K562 (cell line): Measurements from ENCODE around the gene MTO1. TPM values are rescaled to one million over a fixed set of nuclear protein-coding genes. Genes with fewer than 3 reads are reported as not detected.

ENCODE experiments used
- ARID1B ChIP-seq: fragments of 450-650 bp; IDR thresholded peaks from 2 replicates; pipeline ENCODE4 v1.6.1; 2016; ENCODE audit warnings: antibody characterized with exemption, mild to moderate bottlenecking, inconsistent platforms
- BHLHE40 ChIP-seq: IDR thresholded peaks from 2 replicates; pipeline ENCODE4 v1.6.1; 2011; ENCODE audit warnings: low read length, improper control_type of control experiment
- CBFA2T3 ChIP-seq: fragments of 450-650 bp; IDR thresholded peaks from 2 replicates; pipeline ENCODE4 v1.6.1; 2017
- EZH2 ChIP-seq: IDR thresholded peaks from 2 replicates; pipeline ENCODE4 v1.6.1; 2012; ENCODE audit warnings: low read depth, mild to moderate bottlenecking, inconsistent platforms, low read length, borderline replicate concordance
- FOSL1 ChIP-seq: fragments of 200-800 bp; sonication (Bioruptor generic); conservative IDR thresholded peaks from 2 replicates; pipeline ENCODE4 v1.6.1; 2016; ENCODE audit warnings: missing genetic modification characterization, missing compliant biosample characterization
- FOXA3 ChIP-seq, 2 experiments: fragments of 450-650 bp in 1 of 2; sonication (generic) in 1 of 2; formaldehyde crosslinking; IDR thresholded peaks in 1 of 2; conservative IDR thresholded peaks in 1 of 2; 2 replicates each; pipeline versions ENCODE4 v1.4.0 to v1.8.0; 2020 to 2022; ENCODE audit warnings: mild to moderate bottlenecking in 2 of 2, missing genetic modification reagents in 1 of 2
- GABPB1 ChIP-seq: sonication (generic); formaldehyde crosslinking; IDR thresholded peaks from 2 replicates; pipeline ENCODE4 v1.8.0; 2022; ENCODE audit warnings: mild to moderate bottlenecking, missing genetic modification reagents
- HMGN3 ChIP-seq: IDR thresholded peaks from 2 replicates; pipeline ENCODE4 v1.6.1; 2011; ENCODE audit warnings: borderline replicate concordance, low read depth, mild to moderate bottlenecking, mixed read lengths, low read length; ENCODE audit not compliant: insufficient read length; ENCODE audit errors: extremely low read depth
- JUND ChIP-seq, 2 experiments: IDR thresholded peaks; 2 replicates in 1 of 2; 3 replicates in 1 of 2; pipeline ENCODE4 v1.6.1; 2011; ENCODE audit warnings: borderline replicate concordance in 2 of 2, low read depth in 2 of 2, low read length in 2 of 2, improper control_type of control experiment in 1 of 2, missing biosample characterization in 1 of 2, missing genetic modification characterization in 1 of 2, missing genetic modification reagents in 1 of 2
- MAFG ChIP-seq: fragments of 450-650 bp; conservative IDR thresholded peaks from 2 replicates; pipeline ENCODE4 v1.6.1; 2016; ENCODE audit warnings: missing genetic modification characterization, missing compliant biosample characterization
- PHF8 ChIP-seq: fragments of 200-600 bp; sonication (generic); IDR thresholded peaks from 2 replicates; pipeline ENCODE4 v1.6.1; 2012; ENCODE audit warnings: mixed run types, mild to moderate bottlenecking, inconsistent platforms, low read length, moderate library complexity, borderline replicate concordance
- SMC3 ChIP-seq: conservative IDR thresholded peaks from 2 replicates; pipeline ENCODE4 v1.6.1; 2011; ENCODE audit warnings: low read depth, low read length, improper control_type of control experiment; ENCODE audit not compliant: insufficient read depth
- THRAP3 ChIP-seq: fragments of 450-650 bp; IDR thresholded peaks from 2 replicates; pipeline ENCODE4 v1.6.1; 2016; ENCODE audit warnings: mild to moderate bottlenecking, inconsistent platforms, borderline replicate concordance
- XRCC3 ChIP-seq: fragments of 450-650 bp; IDR thresholded peaks from 2 replicates; pipeline ENCODE4 v1.6.1; 2017; ENCODE audit warnings: mild to moderate bottlenecking, moderate library complexity
- ZC3H11A ChIP-seq: IDR thresholded peaks from 2 replicates; pipeline ENCODE4 v1.6.1; 2012; ENCODE audit warnings: low read depth, low read length, improper control_type of control experiment
- ZNF445 ChIP-seq: fragments of 250-450 bp; sonication (Bioruptor Pico); IDR thresholded peaks from 2 replicates; pipeline ENCODE4 v1.4.0; 2020; ENCODE audit warnings: low read depth, mild to moderate bottlenecking, moderate library complexity
- polyA plus RNA-seq, 8 experiments: library from polyadenylated mRNA; depleted of rRNA in 4 of 8; stranded (reverse) in 5 of 8; unstranded in 3 of 8; fragments of >200 nt; fragmentation: Nextera tagmentation in 2 of 8; fragmentation: Illumina TruSeq in 1 of 8; extraction: Ambion mirVana in 2 of 8; extraction: Trizol in 1 of 8; gene quantifications; 2 replicates each; pipeline versions ENCODE4 v1.2.1 to v1.2.3, GENCODE V29; 2011 to 2014; ENCODE audit warnings: inconsistent platforms in 1 of 8, missing spikeins in 1 of 8
- total RNA-seq, 7 experiments: library from RNA; depleted of rRNA in 6 of 7; stranded (reverse); fragments of >200 nt in 6 of 7; fragmentation: Illumina TruSeq in 2 of 7; extraction: Trizol in 2 of 7; gene quantifications; 2 replicates each; pipeline versions ENCODE4 v1.2.1 to v1.2.3, GENCODE V29; 2011 to 2021; ENCODE audit warnings: low replicate concordance in 1 of 7
- TF ChIP-seq, protein P1 (sequence below), 2 experiments: fragments of 250-450 bp in 1 of 2; fragments of 450-650 bp in 1 of 2; sonication (Bioruptor Pico) in 1 of 2; IDR thresholded peaks; 2 replicates each; pipeline versions ENCODE4 v1.6.1 to v1.8.0; 2016 to 2021; ENCODE audit warnings: mild to moderate bottlenecking in 2 of 2, moderate library complexity in 2 of 2, missing compliant biosample characterization in 1 of 2, missing genetic modification characterization in 1 of 2
- TF ChIP-seq, protein P2 (sequence below): sonication (generic); formaldehyde crosslinking; IDR thresholded peaks from 2 replicates; pipeline ENCODE4 v1.8.0; 2022; ENCODE audit warnings: missing genetic modification reagents, mild to moderate bottlenecking, moderate library complexity, borderline replicate concordance
- TF ChIP-seq, protein P3 (sequence below): sonication (generic); formaldehyde crosslinking; IDR thresholded peaks from 2 replicates; pipeline ENCODE4 v1.8.1; 2022; ENCODE audit warnings: missing genetic modification reagents
- TF ChIP-seq, protein P4 (sequence below): sonication (generic); IDR thresholded peaks from 2 replicates; pipeline ENCODE4 v1.6.1; 2016
- TF ChIP-seq, protein P5 (sequence below): sonication (generic); formaldehyde crosslinking; IDR thresholded peaks from 2 replicates; pipeline ENCODE4 v1.8.1; 2023; ENCODE audit warnings: mild to moderate bottlenecking, missing genetic modification reagents

Gene MTO1
- total and polyA plus RNA-seq, 9 of the 15 experiments (the other 6 are each of a cell fraction or from before 2014, with no cell fraction given), result 33.4 to 62.3 (median 50.6) TPM

- TF ChIP-seq JUND (IDR thresholded peaks at IDR 0.05; ENCODE audit: borderline replicate concordance, low read depth, low read length) (peak; percentile 52; the same call in 1 of the 2 replicates), JUND (tag; IDR thresholded peaks at IDR 0.05; ENCODE audit: borderline replicate concordance, low read depth, low read length) (peak; percentile 10; the same call in 1 of the 3 replicates), MAFG (tag) (no peak), SMC3 (no peak), XRCC3 (no peak), PHF8 (no peak), ZNF445 (CRISPR knock-in tag) (no peak), EZH2 (no peak), HMGN3 (no peak), FOXA3 (CRISPR knock-in tag; conservative IDR thresholded peaks at IDR 0.05 in 1 of 2, IDR thresholded peaks at IDR 0.05 in 1 of 2) (no peak), ZC3H11A (no peak), ARID1B (peak; percentile 60), THRAP3 (no peak), CBFA2T3 (no peak), GABPB1 (no peak), BHLHE40 (no peak), FOSL1 (tag) (0 out of 2 replicates have a peak, but pooled peaks have one; percentile 21)
- TF ChIP-seq, protein P1, sequence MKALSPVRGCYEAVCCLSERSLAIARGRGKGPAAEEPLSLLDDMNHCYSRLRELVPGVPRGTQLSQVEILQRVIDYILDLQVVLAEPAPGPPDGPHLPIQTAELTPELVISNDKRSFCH (CRISPR knock-in tag; IDR thresholded peaks at IDR 0.05), result no peak
- TF ChIP-seq, protein P1 (tag; IDR thresholded peaks at IDR 0.05), result no peak
- TF ChIP-seq, protein P2, sequence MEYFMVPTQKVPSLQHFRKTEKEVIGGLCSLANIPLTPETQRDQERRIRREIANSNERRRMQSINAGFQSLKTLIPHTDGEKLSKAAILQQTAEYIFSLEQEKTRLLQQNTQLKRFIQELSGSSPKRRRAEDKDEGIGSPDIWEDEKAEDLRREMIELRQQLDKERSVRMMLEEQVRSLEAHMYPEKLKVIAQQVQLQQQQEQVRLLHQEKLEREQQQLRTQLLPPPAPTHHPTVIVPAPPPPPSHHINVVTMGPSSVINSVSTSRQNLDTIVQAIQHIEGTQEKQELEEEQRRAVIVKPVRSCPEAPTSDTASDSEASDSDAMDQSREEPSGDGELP, result no peak
- TF ChIP-seq, protein P3, sequence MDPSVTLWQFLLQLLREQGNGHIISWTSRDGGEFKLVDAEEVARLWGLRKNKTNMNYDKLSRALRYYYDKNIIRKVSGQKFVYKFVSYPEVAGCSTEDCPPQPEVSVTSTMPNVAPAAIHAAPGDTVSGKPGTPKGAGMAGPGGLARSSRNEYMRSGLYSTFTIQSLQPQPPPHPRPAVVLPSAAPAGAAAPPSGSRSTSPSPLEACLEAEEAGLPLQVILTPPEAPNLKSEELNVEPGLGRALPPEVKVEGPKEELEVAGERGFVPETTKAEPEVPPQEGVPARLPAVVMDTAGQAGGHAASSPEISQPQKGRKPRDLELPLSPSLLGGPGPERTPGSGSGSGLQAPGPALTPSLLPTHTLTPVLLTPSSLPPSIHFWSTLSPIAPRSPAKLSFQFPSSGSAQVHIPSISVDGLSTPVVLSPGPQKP, result no peak
- TF ChIP-seq, protein P4, sequence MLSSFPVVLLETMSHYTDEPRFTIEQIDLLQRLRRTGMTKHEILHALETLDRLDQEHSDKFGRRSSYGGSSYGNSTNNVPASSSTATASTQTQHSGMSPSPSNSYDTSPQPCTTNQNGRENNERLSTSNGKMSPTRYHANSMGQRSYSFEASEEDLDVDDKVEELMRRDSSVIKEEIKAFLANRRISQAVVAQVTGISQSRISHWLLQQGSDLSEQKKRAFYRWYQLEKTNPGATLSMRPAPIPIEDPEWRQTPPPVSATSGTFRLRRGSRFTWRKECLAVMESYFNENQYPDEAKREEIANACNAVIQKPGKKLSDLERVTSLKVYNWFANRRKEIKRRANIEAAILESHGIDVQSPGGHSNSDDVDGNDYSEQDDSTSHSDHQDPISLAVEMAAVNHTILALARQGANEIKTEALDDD, result no peak
- TF ChIP-seq, protein P5, sequence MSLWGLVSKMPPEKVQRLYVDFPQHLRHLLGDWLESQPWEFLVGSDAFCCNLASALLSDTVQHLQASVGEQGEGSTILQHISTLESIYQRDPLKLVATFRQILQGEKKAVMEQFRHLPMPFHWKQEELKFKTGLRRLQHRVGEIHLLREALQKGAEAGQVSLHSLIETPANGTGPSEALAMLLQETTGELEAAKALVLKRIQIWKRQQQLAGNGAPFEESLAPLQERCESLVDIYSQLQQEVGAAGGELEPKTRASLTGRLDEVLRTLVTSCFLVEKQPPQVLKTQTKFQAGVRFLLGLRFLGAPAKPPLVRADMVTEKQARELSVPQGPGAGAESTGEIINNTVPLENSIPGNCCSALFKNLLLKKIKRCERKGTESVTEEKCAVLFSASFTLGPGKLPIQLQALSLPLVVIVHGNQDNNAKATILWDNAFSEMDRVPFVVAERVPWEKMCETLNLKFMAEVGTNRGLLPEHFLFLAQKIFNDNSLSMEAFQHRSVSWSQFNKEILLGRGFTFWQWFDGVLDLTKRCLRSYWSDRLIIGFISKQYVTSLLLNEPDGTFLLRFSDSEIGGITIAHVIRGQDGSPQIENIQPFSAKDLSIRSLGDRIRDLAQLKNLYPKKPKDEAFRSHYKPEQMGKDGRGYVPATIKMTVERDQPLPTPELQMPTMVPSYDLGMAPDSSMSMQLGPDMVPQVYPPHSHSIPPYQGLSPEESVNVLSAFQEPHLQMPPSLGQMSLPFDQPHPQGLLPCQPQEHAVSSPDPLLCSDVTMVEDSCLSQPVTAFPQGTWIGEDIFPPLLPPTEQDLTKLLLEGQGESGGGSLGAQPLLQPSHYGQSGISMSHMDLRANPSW, result no peak
Measured at GRCh38 chr6:73418081-73418741, 43.3 kb upstream of the MTO1 start (continued).
